ENCODE measurements around the gene RPL38. TPM values are rescaled to one million over a fixed set of nuclear protein-coding genes. Genes with fewer than 3 reads are reported as not detected.

RPL38 gene
- polyA plus RNA-seq, 1 donor = 1,846 TPM

DNA sequence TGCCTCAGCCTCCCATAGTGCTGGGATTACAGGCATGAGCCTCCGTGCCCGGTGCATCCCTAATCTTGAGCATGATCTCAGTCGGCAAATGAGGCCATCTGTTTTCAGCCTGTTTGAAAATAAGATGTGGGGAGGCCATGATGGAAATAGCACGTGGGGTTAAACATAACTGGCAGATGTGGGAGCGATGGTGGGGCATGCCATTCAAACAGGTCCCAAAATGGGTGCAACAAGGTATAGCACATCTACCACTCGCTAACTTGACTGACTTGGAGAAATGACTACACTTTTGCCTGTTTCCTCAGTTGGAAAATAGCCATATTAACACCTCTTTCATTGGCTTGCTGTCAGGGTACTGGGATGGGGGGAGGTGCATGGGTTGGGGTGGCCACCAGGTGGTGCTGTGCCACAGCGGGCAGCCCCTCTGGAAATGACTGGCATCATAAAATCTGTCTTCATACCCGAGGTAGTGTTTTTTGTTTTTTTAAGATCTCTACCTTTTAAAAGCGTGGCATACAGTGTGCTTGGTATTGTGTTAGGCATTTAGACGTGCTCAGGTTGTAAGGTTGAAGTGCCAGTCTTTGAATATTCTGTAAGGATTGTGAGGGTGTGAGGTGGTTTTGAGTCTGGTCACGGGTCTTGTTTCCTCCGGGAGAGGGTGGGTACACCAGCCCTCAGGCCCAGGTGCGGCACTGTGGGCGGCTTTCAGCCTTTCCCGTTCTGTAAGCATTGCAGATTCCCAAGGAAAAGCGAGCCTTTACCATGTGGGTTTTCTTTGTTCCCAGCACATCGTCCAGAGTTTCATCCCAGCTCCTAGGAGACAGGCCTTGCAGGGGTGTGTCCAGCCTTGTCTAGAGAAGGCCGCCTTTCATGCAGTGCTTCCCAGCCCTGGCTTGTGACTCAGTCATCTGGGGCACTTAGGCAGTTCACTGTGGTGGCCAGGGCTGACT, 7.0 kb downstream of the RPL38 start:
- DNase-seq (ENCODE audit: low read depth) = no peak

DNA sequence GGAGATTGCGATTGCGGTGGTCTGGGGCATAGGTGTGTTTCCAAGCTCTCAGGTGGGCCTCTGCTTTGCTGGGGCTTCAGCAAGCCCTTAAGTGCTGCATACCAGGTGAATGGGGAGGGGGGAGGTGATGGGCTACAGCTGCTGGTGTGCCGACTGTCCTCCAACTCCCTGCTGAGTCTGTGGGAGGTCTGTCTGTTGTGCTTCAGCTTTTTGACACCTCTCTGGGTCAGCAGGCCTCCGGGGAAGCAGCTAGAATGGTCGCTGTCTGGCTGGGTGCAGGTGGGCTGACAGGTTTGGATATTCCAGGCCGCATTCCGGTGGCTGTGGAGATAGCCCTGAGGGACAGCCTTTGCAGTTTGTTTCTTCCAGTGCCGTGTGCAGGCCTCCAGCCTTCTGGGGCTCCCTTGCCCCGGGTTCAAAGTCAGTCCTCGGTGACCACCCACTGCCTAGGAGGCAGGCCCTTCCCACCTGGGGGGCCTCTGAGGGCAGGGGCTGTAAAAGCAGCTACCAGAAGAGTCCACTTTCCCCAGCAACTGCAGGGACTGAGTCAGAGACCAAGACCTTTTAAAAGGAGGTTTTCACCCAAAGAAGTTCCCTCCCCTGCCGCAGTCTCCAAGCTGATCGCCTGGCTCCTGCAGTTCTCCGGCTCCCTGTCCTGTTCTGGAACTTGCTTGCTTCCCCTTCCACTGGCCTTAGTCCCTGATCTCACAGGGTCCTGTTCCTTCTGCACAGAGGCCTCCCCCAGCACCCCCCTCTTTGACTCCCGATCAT, 7.8 kb downstream of the RPL38 start:
- no peak for DNase-seq (ENCODE audit: low read depth)

DNA sequence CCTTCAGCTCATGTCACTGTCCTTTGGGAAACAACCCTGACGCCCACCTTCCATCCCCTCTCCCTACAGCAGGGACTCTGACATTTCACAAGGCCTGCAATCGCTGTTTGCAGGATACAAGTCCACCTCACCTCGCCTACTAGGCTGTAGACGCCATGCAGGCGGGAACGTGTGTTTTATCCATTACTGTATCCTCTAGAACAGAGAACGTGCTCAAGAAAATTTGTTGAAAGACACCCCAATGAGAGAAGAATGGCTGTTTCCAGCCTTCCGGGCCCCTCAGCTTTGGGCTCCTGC, 8.4 kb downstream of the RPL38 start:
- DNase-seq (ENCODE audit: low read depth) = no peak

DNA sequence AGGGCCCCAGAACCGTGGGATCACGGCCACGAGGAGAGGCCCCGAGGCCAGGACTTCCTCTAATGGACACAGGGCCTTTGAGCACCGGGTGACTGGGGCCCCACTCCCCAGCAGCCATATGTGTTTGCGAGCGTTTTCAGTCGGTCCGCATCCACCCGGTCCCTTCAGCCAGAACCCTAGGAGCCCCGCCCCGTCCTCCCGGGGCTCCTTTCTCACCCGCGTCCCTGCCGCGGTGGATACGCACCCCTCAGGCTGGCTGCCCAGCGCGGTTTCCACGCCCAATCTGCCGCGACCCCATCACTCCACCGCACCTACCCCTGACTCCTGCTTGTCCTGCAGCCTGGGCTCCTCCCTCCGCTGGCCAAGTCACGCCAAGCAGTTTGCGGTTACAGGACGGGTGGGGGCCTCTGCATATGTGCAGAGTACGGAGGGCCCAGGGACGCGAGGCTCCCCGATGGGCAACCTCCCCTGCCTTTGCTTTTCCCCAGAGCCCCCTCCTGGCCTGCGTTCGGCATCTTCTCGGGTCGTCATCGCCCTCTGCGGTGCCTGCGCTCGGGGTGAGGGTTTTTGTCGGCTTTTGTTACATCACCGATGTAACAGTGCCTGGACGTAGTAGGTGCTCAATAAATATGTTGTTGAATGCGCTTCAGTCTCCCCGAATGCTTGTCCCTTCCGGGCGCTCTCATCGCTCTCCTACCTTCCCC, 8.9 kb downstream of the RPL38 start:
- no peak for DNase-seq (ENCODE audit: low read depth)

DNA sequence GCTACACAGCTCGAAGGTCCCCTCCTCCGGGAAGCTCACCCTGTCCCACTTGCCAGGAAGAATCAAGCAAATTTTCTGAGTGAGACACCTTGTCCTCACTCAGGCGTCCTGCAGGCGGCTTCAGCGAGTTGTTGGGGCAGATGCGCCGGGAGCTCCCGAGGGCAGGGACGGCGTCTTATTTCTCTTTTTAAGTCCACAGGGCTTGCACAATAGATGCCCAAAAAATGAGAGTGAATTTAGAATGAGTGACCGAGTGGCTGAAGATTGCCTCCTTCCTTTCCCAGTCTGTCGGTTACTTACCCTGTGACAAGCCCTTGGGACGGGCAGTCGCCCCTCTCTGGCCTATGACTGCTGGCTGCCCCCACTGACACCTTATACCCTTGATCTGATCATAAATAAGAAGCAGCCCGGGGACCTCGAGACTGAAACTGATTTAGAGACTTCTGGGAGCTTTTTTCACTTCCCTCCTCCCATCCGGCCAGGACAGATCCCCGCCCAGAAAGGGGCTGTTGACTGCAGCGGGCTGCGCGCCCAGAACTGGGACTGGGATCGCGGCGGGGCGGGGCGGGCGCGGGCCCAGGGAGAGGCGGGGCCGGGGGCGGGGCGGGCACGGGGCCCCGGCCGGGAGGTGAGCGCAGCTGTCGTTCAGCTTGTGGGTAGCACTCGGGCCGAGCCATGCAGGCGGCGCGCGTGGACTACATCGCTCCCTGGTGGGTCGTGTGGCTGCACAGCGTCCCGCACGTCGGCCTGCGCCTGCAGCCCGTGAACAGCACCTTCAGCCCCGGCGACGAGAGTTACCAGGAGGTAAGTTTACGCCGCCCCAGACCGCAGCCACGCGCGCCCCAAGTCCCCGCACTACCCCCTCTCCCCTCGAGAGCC, 9.7 kb downstream of the RPL38 start, which contains the start of gene TTYH2:
TTYH2 (plus strand) TSS at position 659 of the 879 bp plus-strand sequence; CDS start at position 676, 17 bp downstream.
- DNase-seq (ENCODE audit: low read depth) = peak; percentile 78

DNA sequence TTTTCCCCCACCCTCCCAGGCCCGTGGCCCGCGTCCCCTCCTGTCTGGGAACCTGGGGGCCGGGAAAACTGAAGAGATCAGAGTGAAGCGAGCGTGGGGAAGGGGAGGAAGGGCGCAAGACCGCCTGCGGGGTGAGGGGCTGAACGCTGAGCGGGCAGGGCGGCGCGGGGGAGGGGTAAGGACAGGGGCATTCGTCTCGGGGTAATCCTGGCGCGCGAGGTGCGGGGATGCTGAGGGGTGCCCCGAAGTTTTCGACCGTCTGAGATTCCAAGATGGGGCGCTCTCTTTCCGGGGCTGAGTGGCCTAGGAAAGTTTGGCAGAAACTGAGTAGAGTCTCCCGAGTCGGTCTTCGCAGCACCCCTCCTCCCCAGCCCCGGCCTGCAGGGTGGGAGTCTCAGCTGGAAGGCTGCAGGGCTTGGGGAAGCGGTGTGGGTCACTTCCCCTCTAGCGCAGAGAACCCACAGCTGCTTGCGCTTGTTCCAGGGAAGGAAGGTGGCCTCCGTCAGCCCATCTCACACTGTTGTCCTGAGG, 10.4 kb downstream of the RPL38 start:
- DNase-seq (ENCODE audit: low read depth) = no peak

DNA sequence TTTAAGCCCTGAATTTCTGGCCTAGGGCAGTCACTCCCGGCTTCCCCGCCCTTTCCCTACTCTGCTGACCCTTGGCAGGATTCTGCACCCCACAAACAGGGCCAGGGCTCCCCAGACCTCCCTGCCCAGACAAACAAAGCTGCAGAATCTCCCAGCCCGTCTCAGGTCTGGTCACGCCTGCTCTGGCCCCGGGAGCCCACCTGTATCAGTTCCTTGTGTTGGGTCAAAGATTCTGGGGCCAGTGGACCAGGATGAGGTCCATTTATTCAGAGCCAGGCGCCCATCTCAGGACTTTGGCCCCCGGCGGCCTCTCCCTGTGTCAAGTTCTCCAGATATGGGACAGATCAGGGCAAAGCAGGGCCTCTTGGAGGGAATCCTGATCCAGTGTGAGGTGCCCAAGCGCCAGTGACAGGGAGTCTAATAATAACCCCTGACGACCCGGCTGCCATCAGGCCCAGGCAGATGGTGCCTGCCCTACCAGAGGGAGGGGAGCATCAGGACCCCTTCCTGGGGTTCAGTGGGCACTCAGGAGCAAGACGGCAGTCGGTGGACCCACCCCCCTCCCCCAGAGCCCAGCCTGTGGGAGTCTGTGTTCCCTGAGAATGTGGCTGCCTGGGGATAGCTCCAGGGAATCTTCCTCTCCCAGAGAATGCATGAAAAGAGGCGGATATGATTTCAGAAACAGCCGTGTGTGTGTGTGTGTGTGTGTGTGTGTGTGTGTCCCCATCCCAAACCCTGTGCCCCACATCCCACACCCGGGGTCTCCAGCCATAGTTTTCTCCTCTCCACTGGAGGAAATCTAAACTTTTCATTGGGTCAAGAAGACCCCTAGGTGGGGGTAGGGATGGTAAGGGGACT, 11.2 kb downstream of the RPL38 start:
- DNase-seq (ENCODE audit: low read depth) = no peak

DNA sequence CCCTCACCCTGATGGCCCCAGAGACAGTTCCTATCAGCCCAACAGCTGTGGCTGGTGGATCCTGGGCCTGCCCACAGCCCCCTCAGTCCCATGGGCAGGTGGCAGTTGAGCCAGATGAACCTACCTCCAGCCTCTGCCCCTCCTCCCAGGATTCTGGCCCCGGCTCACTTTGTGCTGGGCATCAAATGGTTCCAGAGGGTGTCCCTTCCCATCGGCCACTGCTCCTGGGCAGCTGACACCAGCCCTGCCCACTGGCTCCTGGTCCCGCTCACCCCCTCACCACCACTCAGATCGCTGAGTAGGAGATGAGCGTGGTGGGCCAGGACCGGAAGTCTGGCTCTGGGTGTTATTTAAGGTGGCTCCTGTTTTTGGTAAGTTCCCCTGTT, 11.9 kb downstream of the RPL38 start:
- DNase-seq (ENCODE audit: low read depth) = no peak

DNA sequence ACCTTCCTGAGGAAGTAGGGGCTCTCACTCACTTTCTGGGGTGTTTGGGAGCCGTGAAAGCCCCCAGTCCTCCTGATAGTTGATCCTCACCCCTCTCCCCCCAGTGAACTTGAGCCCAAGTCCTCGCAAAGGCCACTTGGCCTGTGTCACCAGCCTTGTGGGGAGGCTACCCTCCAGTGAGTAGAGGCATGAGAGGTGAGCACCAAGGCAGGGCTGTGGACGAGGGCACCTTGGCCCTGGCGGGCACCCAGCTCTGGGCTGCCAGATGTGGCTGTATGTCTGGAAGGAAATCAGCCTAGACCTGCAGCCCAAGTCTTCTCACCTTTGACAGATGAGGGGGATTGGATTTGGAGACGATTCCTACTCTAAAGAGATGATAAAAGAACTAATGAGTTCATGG, 13.0 kb downstream of the RPL38 start:
- no peak for DNase-seq (ENCODE audit: low read depth)

DNA sequence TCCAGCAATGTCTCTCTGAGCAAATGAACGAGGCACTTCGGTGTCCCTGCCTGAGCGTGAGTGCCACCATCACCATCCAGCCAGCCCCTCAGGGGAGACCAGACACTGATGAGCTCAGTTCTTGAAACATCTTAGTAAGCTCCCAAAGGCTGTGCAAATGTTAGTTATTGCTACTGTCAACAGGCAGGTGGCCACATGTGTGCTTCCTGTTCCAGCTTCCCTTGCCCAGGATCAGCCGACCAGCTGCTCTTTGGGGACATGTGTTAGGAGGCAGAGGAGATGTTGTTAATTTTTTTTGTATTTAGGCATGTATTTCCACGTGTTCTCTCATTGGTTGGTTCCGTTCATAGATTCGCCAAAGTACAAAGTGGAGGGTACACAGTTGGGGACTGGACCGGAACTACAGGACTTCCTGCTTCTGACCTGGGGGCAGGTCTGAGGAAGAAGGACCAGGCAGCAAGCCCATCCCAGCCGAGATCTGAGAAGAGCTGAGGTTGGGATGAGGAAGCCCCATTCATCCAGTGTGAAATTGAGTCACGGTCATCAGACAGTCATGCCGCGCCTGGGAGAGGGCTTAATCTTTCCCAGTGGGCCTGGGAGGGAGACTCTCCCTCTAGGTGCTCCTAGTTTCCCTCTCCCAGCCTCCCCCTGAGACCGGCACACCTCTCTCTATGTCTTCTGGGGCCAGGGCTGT, 13.7 kb downstream of the RPL38 start:
- no peak for DNase-seq (ENCODE audit: low read depth)

DNA sequence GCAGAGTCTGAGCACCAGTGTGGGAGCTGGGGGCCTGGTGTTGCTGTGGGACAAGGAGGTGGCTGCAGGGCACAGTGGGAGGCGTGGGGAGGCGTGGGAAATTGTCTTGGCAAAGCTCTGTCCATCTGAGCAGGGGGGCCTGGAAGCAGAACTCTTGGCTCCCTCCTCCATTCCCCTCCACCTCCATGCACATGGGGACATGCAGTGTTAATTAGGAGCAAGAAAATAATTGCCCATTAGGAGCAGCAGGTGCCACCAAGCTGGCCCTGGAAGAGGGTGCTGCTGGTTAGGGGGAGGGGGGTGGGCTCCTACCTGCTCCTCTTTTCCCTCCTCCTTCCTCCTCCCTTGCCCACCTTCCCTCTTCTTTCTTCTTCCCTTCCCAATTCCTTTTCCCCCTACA, 14.4 kb downstream of the RPL38 start:
- DNase-seq (ENCODE audit: low read depth) = no peak

DNA sequence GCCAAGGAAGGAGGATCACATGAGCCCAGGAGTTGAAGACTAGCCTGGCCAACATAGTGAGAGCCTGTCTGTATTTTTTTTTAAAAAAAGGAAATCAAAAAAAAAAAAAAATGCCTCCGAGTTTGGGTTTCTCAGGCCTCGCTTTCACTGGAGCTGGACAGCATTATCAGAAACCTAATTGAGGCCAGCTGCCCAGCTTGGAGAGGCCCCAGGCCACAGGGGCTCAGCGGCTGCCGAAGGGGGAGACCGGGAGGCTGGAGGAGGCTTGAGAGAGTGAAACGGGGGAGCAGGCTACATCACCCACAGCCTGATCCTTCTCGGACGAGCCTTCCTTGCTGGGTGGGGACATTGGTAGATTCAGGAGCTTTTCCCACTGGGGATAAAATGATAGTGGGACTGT, 15.0 kb downstream of the RPL38 start:
- DNase-seq (ENCODE audit: low read depth) = no peak

DNA sequence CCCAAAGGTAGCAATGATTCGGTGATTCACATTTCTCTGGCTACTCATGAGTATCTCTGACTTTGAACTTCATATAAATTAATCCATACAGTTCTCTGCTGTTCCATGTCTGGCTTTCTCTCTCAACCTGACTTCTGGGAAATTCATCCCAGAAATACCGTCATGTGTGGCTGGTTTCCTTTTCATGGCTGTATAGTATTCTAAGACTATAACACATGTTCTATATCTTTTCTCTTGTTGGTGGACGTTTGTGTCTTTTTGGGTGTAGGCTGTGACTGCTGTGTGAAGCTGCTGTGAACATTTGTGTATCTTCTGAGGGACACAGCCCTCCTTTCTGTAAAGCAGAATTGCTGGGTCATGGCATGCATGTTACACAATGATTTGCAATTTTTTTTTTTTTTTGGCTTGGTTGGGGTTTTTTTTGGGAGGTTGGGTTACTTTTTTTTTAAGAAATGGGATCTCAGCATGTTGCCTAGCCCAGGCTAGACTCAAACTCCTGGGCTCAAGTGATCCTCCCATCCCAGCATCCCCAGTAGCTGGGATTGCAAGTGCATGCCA, 16.2 kb downstream of the RPL38 start:
- DNase-seq (ENCODE audit: low read depth) = no peak

DNA sequence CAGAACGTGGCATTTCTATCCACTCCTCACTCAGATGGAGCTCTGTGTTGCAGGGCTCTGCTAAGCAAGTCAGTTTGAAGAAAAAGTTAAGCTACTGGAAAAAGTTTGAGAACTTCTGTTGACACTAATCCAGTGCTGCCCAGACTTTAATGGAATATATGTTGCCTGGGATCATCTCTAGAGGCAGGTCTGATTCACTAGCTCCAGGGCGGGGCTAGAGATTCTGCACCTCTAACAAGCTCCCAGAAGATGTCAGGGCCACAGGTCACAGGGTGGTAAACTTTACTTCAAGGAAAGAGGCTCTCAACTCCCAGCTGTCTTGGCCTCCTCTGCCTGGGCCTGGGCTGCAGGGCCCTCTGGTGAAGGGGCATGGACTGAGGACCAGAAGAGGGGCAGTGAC, 16.7 kb downstream of the RPL38 start:
- no peak for DNase-seq (ENCODE audit: low read depth)

DNA sequence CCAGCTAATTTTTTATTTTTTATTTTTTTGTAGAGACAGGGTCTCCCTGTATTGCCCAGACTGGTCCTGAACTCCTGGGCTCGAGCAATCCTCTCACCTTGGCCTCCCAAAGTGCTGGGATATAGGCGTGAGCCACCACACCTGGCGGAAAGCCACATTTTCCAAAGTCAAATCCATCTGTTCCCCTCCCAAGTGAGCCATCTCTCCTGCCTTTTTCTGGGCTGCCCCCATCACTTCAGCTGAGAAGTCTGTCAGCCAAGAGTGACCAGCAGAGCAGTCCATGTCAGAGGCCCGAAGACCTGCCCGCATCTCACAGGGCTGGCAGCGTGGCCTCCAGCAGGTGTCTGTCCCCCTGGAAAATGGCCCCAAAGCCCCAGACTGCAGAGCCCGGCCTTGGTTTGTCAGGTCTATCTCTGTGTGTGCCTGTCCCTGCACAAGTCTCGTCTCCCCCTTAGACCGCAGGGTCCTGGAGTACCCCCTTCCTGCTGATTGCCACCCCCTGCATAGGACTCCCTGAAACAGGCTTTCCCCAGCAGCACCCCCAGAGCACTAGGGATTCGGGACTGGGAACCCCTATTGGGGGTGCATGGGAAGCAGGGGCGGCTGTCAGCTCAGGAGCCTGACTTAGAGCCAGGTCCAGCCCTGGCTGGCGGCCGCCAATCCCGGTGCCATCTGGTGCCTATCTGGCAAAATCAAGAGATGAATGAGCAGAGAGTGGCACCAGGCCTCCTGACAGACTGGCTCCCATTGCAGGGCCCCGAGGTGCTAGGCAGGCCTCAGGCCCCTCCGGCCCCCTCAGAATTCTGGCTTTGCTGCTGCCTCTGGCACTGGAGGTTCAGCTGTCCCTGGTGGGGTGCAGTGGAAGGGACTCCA, 17.7 kb downstream of the RPL38 start:
- no peak for DNase-seq (ENCODE audit: low read depth)

DNA sequence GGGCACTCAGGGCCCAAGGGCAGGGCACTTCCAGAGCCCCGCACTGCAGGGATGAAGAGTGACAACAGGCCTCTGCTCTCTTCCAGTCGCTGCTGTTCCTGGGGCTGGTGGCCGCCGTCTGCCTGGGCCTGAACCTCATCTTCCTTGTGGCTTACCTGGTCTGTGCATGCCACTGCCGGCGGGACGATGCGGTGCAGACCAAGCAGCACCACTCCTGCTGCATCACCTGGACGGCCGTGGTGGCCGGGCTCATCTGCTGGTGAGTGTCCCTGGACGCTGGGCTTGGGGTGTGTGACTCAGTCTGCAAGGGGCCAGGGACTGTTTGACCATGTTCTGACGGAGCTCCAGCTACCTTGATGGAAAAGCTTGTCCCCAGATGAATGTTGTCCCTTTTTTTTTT, 18.9 kb downstream of the RPL38 start:
- DNase-seq (ENCODE audit: low read depth) = no peak

DNA sequence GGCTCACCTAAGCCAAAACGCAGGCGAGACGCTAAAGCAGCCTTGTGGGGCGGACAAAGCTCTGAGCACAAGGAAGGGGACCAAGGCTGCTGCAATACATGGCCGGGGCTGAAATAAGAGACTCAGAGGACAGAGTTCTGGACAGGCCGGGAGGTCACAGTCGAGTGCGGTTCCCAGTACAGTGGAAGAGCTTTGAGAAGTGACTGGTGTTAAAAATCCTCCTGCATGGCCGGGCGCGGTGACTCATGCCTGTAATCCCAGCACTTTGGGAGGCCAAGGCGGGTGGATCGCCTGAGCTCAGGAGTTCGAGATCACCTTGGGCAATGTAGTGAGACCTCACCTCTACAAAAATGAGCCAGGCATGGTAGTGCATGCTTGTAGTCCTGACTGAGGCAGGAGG, 20.4 kb downstream of the RPL38 start:
- DNase-seq (ENCODE audit: low read depth) = no peak

All from forelimb muscle (tissue), 1 donor.